ENCODE measurements around the gene SMURF1.

The SMURF1 gene

GRCh38 chr7:99096124-99096887, 47.6 kb downstream of the SMURF1 start:
- no peak for DNase-seq

DNA sequence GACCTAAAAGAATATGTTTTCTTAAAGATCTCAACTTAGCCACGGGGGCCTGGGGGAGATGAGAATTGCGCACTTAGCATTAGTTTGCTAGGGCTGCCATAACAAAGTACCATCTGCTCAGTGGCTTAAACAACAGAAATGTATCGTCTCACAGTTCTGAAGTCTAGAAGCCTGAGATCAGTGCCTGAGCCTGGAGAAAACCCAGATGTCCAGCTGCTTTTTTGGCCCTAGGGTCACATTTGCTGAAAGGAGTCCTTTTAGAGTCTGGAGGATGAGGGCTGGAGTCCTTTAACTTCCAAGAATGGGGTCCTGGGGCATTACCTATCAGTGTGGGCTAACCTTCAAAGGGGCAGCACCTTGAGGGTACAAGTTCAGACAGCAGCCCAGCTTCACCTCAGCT, 48.2 kb downstream of the SMURF1 start:
- DNase-seq = no peak

- no peak for DNase-seq
Measured at GRCh38 chr7:99094401-99094800, 49.5 kb downstream of the SMURF1 start.

- DNase-seq = no peak
Measured at GRCh38 chr7:99092064-99092720, 51.7 kb downstream of the SMURF1 start.

- no peak for DNase-seq
Measured at GRCh38 chr7:99090771-99091542, 53.0 kb downstream of the SMURF1 start.

- DNase-seq = no peak
Measured at GRCh38 chr7:99089914-99090629, 53.8 kb downstream of the SMURF1 start.

DNA sequence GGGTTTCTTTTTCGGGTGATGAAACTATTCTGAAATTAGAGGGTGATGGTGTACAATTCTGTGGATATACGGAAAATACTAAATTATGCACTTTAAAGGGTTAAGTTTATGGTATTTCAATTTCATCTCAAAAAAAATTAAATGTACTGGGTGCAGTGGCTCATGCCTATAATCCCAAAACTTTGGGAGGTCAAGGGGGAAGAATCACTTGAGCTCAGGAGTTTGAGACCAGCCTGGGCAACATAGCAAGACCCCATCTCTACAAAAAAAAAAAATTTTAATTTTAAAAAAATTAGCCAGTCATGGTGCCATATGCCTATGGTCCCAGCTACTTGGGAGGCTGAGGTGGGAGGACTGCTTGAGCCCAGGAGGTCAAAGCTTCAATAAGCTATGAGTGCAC, 57.0 kb downstream of the SMURF1 start:
- DNase-seq = no peak

GRCh38 chr7:99086532-99086931, 57.4 kb downstream of the SMURF1 start:
- no peak for DNase-seq

DNA sequence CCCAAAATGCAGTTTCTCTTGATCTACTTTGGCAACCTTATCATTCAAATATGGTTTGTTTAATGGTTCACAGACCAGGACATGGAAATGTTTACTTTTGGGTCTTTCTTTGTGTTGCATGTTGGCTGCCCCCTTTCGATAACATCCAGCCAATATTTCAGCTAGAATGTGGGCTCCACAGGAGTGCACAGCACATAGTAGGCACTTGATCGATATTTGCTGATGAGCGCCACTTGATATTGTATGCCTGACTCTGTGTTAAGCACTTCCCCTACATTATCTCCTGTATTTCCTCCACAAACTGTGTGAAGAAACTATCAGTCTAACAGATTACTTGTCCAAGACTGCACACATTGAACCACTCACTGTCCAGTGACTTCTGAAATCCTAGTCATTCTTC, 60.2 kb downstream of the SMURF1 start:
- no peak for DNase-seq

DNA sequence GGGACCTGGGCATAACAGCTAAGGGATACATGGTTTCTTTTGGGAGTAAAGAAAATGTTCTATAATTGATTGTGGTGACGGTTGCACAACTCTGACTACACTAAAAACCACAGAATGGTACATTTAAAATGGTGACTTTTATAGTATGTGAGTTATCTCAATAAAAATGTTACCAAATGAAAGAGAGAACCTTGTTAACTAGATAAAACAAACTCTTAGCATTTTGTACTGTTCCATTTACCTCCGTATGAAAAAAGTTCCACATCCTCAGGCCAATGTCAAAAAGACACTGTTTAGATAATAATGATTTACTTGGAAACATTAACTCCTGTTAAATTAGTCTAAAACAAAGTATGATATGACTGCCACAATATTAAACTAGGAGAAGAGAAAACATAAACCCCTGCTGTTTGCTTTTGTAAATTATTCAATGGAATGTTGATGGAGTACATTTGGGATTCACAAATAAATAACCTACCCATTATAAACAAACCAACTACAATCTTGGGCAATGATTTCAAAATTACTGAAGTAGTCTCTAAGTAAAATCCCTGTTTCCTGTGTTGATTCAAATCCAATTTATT, 60.7 kb downstream of the SMURF1 start:
- DNase-seq = no peak

GRCh38 chr7:99080679-99081078, 63.2 kb downstream of the SMURF1 start:
- DNase-seq = no peak

DNA sequence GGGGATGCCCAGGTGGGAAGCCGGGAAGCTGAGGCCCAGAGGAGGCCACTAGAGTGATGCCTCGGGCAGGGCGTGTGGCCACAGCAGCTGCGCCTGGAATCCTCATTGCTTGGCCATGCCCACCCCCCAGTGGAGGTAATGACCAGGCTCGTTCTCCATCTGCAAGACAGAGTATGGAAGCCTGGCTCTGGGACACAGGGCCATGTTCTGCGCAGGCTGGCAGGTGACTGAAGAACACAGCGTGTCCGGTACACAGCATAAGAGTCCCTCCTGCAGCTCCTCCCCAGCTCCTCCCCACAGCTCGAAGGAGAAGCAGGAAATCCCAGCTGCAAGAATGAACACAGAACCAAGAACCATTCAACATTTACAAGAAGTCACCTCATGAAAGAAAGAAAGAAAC, 64.8 kb downstream of the SMURF1 start:
- DNase-seq = no peak

GRCh38 chr7:99078416-99078815, 65.5 kb downstream of the SMURF1 start:
- no peak for DNase-seq

- DNase-seq = no peak
Measured at GRCh38 chr7:99076615-99077014, 67.3 kb downstream of the SMURF1 start.

DNA sequence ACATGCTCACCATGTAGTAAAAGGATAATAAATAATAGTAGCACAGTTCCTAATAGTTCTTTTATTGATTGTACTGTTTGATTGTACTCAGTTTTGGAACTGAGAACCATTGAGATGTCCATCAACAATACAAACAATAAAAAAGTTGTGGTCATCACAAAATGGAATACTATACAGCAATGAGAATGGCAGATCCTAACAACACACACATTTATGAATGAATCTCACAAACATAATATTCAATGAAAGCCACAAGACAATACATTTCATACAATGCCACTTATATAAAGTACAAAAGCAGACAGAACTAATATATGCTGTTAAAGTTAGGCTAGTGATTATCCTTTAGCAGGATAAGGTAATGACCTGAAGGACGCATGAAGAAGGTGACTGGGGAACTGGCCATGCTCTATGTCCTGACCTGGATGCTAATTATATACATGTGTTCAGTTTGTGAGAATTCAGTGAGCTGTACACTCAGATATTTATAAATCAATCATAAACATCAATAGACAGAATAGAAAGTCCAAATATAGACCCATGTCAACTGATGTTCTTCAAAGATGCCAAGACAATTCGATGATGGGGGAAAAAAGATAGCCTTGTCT, 70.0 kb downstream of the SMURF1 start:
- no peak for DNase-seq

DNA sequence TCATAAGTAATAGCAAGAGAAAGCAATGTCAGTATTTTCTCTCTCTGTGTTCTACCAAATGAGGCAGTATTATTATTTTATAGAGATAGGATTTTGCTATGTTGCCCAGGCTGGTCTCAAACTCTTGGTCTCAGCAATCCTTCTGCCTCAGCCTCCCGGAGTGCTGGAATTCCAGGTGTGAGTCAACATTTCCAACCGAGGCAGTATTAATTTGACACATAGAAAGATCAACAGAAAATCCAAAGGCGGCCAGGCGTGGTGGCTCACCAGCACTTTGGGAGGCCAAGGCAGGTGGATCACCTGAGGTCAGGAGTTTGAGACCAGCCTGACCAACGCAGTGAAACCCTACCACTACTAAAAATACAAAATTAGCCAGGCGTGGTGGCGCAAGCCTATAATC, 71.8 kb downstream of the SMURF1 start:
- DNase-seq = no peak

DNA sequence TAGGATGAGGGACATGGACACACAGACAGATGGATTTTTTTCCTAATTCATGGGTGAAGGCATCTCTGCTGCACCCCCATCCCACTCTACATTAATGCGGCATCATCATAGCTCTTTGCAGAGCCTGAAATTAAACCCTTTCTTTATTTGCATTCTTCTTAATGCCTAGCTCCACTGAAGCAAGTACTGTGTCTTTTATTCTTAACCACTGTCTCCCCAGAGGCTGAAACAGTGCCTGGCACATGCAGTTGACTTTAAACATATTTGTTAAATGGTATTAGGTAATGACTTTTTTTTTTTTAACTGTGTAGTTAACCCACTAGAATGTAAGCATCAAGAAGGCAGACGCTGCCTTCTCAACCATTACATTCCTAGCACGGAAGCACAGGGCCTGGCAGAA, 73.5 kb downstream of the SMURF1 start:
- DNase-seq = no peak

DNA sequence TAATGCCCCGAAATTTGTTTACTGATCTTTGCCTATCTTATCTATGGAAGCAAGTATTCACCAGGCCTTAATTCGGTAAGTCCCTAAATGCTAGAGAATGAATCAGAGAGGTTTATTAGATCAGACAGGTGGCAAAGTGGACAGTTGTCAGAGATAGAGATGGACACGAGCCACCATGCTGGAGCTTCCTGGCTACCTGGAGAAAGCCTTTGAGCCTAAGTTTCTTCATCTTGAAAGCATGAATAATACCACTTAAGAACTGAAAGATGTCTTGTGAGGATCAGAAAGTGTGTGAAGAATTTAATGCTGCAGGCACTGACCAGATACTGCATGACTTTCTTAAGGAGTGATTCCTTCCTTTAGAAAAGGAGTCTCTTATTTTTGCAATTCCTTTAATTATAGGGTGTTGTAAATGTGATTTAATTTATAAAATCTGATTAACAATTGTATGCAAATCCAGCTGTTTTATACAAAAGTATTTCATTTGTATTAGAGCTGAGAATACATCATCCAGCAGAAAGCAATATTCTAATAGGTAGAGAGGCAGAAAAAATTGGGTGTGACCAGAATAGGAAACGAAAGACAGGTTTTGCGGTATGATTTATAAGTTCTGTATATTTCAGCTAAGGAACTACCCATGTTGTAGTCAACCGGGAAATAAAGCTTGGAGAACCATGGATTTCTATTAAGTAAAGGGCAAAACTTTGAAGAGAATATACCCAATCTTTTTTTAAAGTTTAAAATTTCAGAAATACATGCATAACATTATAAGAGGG, 82.7 kb downstream of the SMURF1 start:
- no peak for DNase-seq

GRCh38 chr7:99054781-99055180, 89.1 kb downstream of the SMURF1 start:
- no peak for DNase-seq

DNA sequence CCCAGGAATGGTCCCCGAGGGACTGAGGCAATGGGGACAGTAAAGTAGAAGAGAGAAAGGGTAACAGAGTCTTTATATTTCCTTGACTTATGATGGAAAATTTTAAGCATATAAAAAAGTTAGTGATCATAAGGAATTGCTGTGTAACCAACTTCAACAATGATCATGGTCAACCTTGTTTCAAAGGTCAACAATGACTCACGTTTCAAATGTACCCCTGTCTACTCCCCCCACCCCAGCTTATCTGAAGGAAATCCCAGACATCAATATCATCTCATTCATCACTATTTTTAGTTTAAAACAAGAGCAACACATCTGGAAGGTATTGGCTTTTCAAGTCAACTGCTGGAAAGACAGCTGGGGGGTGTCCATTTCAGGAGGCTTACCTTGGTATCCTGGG, 92.9 kb downstream of the SMURF1 start:
- DNase-seq = no peak

DNA sequence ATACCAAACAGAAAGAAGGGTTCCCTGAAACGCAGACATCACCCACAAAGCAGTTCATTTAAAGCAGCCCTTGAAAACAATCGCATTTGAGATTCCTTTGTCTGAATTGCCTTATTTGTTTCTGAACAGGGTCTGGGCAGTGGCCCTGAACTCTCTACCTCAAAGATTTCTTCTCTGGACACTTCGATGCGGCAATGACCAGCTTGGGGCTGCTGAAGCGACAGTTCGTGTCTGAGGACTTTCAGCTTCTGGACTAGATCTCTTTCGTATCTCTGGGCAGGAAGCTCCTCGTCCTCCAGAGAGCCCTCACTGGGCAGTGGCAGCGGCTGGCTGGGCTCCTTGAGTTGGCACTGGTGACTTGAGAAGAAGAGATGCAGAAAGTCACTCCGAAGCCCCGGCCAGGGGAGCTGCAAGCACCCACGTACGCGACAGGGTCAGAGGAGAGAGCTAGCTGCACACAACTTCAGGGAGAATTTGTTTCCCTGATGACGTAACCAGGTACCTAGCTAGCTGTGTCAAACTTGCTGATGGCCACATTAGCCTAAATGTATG, 96.3 kb downstream of the SMURF1 start:
- no peak for DNase-seq
